HG02571 (cell line): ENCODE results near the gene LTO1.
A peak's percentile ranks its signal among the peaks of the same experiment; 100 is the strongest.

Experiments used
- ATAC-seq: cut with Tn5 transposase; IDR thresholded peaks from one replicate; pipeline ENCODE4 v1.9.1; 2021; ENCODE audit warnings: mild to moderate bottlenecking, moderate library complexity; ENCODE audit not compliant: unreplicated experiment

LTO1 gene

GRCh38 chr11:69674886-69675714 lies at the start of gene LTO1:
LTO1 (minus strand) TSS chr11:69675353; CDS start chr11:69675239, 114 bp downstream.
- peak; percentile 86 for ATAC-seq

- ATAC-seq: no peak
Observed at GRCh38 chr11:69721745-69722144, 46.6 kb upstream of the LTO1 start.

- no peak for ATAC-seq
Observed at GRCh38 chr11:69721106-69721505, 46.0 kb upstream of the LTO1 start.

GRCh38 chr11:69718912-69719311 lies 43.8 kb upstream of the LTO1 start:
- ATAC-seq: no peak

GRCh38 chr11:69718147-69718546 lies 43.0 kb upstream of the LTO1 start:
- no peak for ATAC-seq

- no peak for ATAC-seq
Observed at GRCh38 chr11:69716891-69717747, 42.0 kb upstream of the LTO1 start.

- no peak for ATAC-seq
Observed at GRCh38 chr11:69716099-69716498, 40.9 kb upstream of the LTO1 start.

GRCh38 chr11:69715446-69715845 lies 40.3 kb upstream of the LTO1 start:
- no peak for ATAC-seq

- no peak for ATAC-seq
Observed at GRCh38 chr11:69711822-69712801, 37.0 kb upstream of the LTO1 start.

GRCh38 chr11:69708736-69709401 lies 33.7 kb upstream of the LTO1 start:
- no peak for ATAC-seq

- no peak for ATAC-seq
Observed at GRCh38 chr11:69707176-69707575, 32.0 kb upstream of the LTO1 start.

GRCh38 chr11:69705901-69706787 lies 31.0 kb upstream of the LTO1 start:
- no peak for ATAC-seq

GRCh38 chr11:69705351-69705811 lies 30.2 kb upstream of the LTO1 start:
- no peak for ATAC-seq

GRCh38 chr11:69704508-69705253 lies 29.5 kb upstream of the LTO1 start:
- no peak for ATAC-seq

GRCh38 chr11:69703768-69704507 lies 28.8 kb upstream of the LTO1 start, which contains the start of gene FGF19:
FGF19 (minus strand) TSS chr11:69704022; CDS start chr11:69703876, 146 bp downstream.
- no peak for ATAC-seq

GRCh38 chr11:69703453-69703767 lies 28.3 kb upstream of the LTO1 start:
- no peak for ATAC-seq

GRCh38 chr11:69702769-69703452 lies 27.8 kb upstream of the LTO1 start:
- ATAC-seq: no peak
